ENCODE data around the gene COX20. TPM values are rescaled to one million over a fixed set of nuclear protein-coding genes. Genes with fewer than 3 reads are reported as not detected.
A peak's percentile ranks its signal among the peaks of the same experiment; 100 is the strongest.

The COX20 gene
- total RNA-seq, 4 donors from 2014 or later = 74.8 to 125 (median 101) TPM

GRCh38 chr1:244860914-244861610 is 25.6 kb downstream of the COX20 start:
- H3K27ac ChIP-seq (replicated peaks in 1 of 4) = peak overlapping the region; percentile 100
- 9% methylated on average over 2 of the region's 2 CpGs for WGBS
- H3K4me1 ChIP-seq = peaks cover 48 to 75% (median 72%) of the 10 kb centered on the region in 4 donors

GRCh38 chr1:244861683-244862082 is 26.2 kb downstream of the COX20 start:
- Histone ChIP-seq H3K4me1 (peaks cover 50 to 75% (median 71%) of the 10 kb centered on the region in 4 donors), H3K27me3 (no peaks in the 10 kb centered on the region), H3K9me3 (no peaks in the 10 kb centered on the region), H3K27ac (replicated peaks in 1 of 4) (peak overlapping the region; percentile 100), H3K36me3 (peaks cover 29 to 59% (median 36%) of the 10 kb centered on the region in 4 donors), H3K4me3 (peak overlapping the region; percentile 97 to 100 (median 99))
- intact Hi-C loops (cut with DNase I) = no loop called here
- TF ChIP-seq EP300 (IDR thresholded peaks at IDR 0.05) = no peak
- no peak for TF ChIP-seq POLR2A (IDR thresholded peaks at IDR 0.05; ENCODE audit: low read depth)
- no peak for TF ChIP-seq POLR2AphosphoS5 (IDR thresholded peaks at IDR 0.05)
- no peak for TF ChIP-seq CTCF (IDR thresholded peaks at IDR 0.05)
- no peak for DNase-seq (ENCODE audit: extremely low spot score)
- 2% methylated on average over 2 of the region's 2 CpGs for WGBS

More at GRCh38 chr1:244860914-244861610, 25.6 kb downstream of the COX20 start:
- DNase-seq (ENCODE audit: extremely low spot score) = no peak
- Histone ChIP-seq H3K27me3 (no peaks in the 10 kb centered on the region), H3K36me3 (peaks cover 35 to 66% (median 42%) of the 10 kb centered on the region in 4 donors), H3K4me3 (peak overlapping the region; percentile 97 to 100 (median 99)), H3K9me3 (no peaks in the 10 kb centered on the region)
- no peak for TF ChIP-seq CTCF (IDR thresholded peaks at IDR 0.05)
- TF ChIP-seq EP300 (IDR thresholded peaks at IDR 0.05) = no peak
- no peak for TF ChIP-seq POLR2A (IDR thresholded peaks at IDR 0.05; ENCODE audit: low read depth)
- TF ChIP-seq POLR2AphosphoS5 (IDR thresholded peaks at IDR 0.05) = no peak
- intact Hi-C loops (cut with DNase I) = no loop called here

- H3K36me3 ChIP-seq = peaks cover 22 to 53% (median 31%) of the 10 kb centered on the region in 4 donors
- H3K9me3 ChIP-seq = no peaks in the 10 kb centered on the region
- peak overlapping the region; percentile 100 for H3K27ac ChIP-seq (replicated peaks in 1 of 4)
- H3K4me1 ChIP-seq = peaks cover 48 to 69% (median 65%) of the 10 kb centered on the region in 4 donors
- intact Hi-C loops (cut with DNase I) = no loop called here
- 0% methylated on average over 7 of the region's 7 CpGs for WGBS
- TF ChIP-seq CTCF (IDR thresholded peaks at IDR 0.05) = no peak
- no peak for TF ChIP-seq EP300 (IDR thresholded peaks at IDR 0.05)
- no peak for TF ChIP-seq POLR2A (IDR thresholded peaks at IDR 0.05; ENCODE audit: low read depth)
- no peak for TF ChIP-seq POLR2AphosphoS5 (IDR thresholded peaks at IDR 0.05)
- H3K27me3 ChIP-seq = no peaks in the 10 kb centered on the region
- DNase-seq (ENCODE audit: extremely low spot score) = no peak
- H3K4me3 ChIP-seq = peak overlapping the region; percentile 97 to 100 (median 99)
These were observed 26.9 kb downstream of the COX20 start for GRCh38 chr1:244862354-244862698.

- H3K9me3 ChIP-seq = no peaks in the 10 kb centered on the region
- 0% methylated on average over 20 of the region's 87 CpGs for WGBS
- peak; percentile 78 for TF ChIP-seq POLR2AphosphoS5 (IDR thresholded peaks at IDR 0.05)
- TF ChIP-seq EP300 (IDR thresholded peaks at IDR 0.05) = no peak
- TF ChIP-seq POLR2A (IDR thresholded peaks at IDR 0.05; ENCODE audit: low read depth) = peak; percentile 48
- TF ChIP-seq CTCF (IDR thresholded peaks at IDR 0.05) = no peak
- intact Hi-C loops (cut with DNase I) = no loop called here
- H3K27me3 ChIP-seq = no peaks in the 10 kb centered on the region
- H3K4me1 ChIP-seq = peaks cover 42 to 63% (median 59%) of the 10 kb centered on the region in 4 donors
- peak; percentile 100 for DNase-seq (ENCODE audit: extremely low spot score)
- H3K36me3 ChIP-seq = peaks cover 17 to 47% (median 25%) of the 10 kb centered on the region in 4 donors
- H3K27ac ChIP-seq (replicated peaks in 1 of 4) = peak overlapping the region; percentile 100
- H3K4me3 ChIP-seq = peak overlapping the region; percentile 97 to 100 (median 99)
These were observed 27.4 kb downstream of the COX20 start for GRCh38 chr1:244862699-244863490.
